Keratinocyte (primary cell): ENCODE data around the gene PBOV1.

Experiments
- CTCF ChIP-seq, 3 experiments: IDR thresholded peaks in 1 of 3; conservative IDR thresholded peaks in 1 of 3; optimal IDR thresholded peaks in 1 of 3; 2 replicates in 2 of 3; 3 replicates in 1 of 3; pipeline versions ENCODE3 to v1.5.1; 2011; ENCODE audit warnings: low read length in 3 of 3, mild to moderate bottlenecking in 3 of 3, moderate library complexity in 2 of 3, control low read depth in 1 of 3, inconsistent platforms in 1 of 3; ENCODE audit not compliant: insufficient read depth in 2 of 3; ENCODE audit errors: extremely low read depth in 1 of 3
- EZH2 ChIP-seq: IDR thresholded peaks from one replicate; pipeline ENCODE4 v1.6.1; 2012; ENCODE audit warnings: inconsistent platforms, mild to moderate bottlenecking, low read length, moderate library complexity

DNA sequence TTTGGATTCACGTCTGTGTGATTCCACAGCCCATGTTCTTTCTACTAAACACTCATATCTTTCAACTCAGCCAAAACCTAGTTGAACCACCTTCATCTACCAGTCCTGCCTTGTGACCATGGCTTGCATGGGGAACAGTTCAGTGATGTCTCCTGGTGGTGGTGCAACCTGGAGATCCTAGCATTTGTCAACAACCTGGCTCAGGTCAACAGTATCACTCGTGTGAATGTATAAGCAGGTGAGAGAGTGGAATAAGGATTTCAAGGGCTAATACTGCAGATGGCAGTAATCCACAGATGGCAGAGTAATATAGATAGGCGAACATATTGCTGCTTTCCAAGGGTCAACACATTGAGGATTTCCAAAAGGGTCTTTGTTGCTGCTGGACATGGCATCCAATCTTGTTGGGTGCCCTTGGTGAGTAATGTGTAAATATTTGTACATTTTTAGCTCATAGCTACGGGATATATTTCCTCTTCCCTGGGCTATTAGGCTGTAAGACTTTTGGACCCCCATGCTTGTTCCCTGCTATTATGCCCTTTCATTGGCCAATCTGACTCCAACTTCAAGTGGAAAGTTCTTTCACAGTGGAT lies 13.4 kb downstream of the PBOV1 start:
- no peak for TF ChIP-seq CTCF (optimal IDR thresholded peaks at IDR 0.05 in 1 of 3, IDR thresholded peaks at IDR 0.05 in 1 of 3, conservative IDR thresholded peaks at IDR 0.05 in 1 of 3; ENCODE audit: extremely low read depth in 1 of 3, insufficient read depth in 2 of 3, low read length in 3 of 3)
- TF ChIP-seq EZH2, result no peak
